ENCODE data around the gene CUEDC2.
"Not testable (repeated sequence)": the region's sequence is repeated elsewhere in the genome, so short reads cannot be mapped to it uniquely, and the experiment has no call there.

Gene CUEDC2

DNA sequence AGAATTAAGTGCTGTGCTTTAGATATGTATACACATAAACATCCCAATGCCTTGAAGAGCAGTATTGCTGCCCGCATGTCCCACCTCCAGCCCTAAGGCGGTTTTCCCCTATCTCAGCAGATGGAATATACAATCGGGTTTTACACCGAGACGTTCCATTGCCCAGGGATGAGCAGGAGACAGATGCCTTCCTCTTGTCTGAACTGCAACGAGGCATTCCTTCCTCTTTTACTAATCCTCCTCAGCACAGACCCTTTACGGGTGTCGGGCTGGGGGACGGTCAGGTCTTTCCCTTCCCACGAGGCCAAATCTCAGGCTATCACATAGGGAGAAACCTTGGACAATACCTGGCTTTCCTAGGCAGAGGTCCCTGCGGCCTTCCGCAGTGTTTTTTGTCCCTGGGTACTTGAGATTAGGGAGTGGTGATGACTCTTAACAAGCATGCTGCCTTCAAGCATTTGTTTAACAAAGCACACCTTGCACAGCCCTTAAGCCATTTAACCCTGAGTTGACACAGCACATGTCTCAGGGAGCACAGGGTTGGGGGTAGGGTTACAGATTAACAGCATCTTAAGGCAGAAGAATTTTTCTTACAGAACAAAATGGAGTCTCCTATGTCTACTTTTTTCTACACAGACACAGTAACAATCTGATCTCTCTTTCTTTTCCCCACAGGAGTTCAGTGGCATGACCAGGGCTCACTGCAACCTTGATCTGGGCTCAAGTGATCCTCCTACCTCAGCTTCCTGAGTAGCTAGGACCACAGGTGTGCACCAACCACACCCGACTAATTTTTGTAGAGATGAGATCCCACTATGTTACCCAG lies 22.5 kb upstream of the CUEDC2 start:
- not testable (repeated sequence) for DNase-seq (ENCODE audit: low read depth, low spot score)

- DNase-seq (ENCODE audit: low read depth, low spot score), result no peak
These were observed 21.1 kb upstream of the CUEDC2 start for GRCh38 chr10:102453502-102453901.

- DNase-seq (ENCODE audit: low read depth, low spot score), result no peak
These were observed 20.4 kb upstream of the CUEDC2 start for GRCh38 chr10:102452672-102453340.

- DNase-seq (ENCODE audit: low read depth, low spot score), result no peak
These were observed 19.0 kb upstream of the CUEDC2 start, which contains the start of gene C10orf95 for GRCh38 chr10:102451105-102451969. Gene C10orf95, minus strand, starts transcription at chr10:102451543. Its CDS starts 450 bp downstream, at chr10:102451093.

- peak; percentile 64 for DNase-seq (ENCODE audit: low read depth, low spot score)
These were observed 18.2 kb upstream of the CUEDC2 start for GRCh38 chr10:102450374-102451104.

GRCh38 chr10:102450124-102450373 lies 17.7 kb upstream of the CUEDC2 start:
- DNase-seq (ENCODE audit: low read depth, low spot score), result no peak

DNA sequence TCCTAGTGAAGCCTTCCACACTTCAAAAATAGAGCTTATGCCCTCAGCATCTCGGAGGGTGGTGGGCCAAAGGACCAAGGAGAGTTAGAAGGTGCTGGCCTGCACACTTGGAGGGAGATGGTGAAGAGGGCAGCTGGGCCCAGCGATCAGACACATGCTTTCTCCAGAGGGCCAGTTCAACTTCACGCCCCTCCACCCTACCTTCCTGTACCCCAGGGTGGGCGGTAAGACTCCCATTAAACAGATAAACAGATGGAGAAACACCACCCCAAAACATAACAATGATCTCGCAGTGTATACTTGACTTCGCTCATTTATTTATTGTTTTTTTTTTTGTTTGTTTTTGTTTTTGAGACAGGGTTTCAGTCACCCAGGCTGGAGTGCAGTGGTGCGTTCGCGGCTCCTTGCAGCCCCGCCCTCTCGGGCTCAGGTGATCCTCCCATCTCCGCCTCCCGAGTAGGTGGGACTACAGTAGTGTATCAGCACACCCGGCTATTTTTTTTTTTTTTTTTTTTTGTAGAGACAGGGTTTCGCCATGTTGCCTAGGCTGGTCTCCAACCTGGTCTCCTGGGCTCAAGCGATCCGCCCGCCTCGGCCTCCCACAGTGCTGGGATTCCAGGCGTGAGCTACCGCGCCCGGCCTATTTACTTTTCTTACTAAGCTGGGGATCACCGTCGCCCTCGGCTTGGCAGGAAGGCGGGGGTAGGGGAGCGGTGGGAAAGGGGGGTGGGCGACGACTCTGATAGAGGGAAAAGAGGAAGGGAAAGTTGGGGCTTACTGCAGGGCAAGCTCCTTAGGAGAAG lies 17.1 kb upstream of the CUEDC2 start:
- DNase-seq (ENCODE audit: low read depth, low spot score), result peak; percentile 71

GRCh38 chr10:102444851-102445250 lies 12.5 kb upstream of the CUEDC2 start:
- no peak for DNase-seq (ENCODE audit: low read depth, low spot score)

DNA sequence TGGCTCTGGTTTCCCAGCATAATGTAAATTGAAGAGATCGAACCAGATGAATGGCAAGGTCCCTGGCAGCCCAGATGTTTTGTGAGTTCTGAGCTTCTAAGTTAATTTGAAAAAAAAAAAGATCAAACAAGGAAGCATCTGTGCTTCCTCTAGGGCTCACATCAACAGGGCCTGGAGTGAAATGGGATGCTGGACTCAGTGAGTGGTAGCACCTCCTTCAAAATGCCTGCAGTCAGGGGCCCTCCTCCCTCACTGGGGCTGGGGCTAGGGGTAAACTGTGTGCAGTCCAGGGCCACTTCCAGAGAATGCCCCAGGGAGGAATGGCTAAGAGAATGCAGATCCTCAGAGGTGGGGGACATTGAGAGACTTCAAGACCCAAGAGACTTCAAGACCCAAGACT lies 6.0 kb upstream of the CUEDC2 start:
- no peak for DNase-seq (ENCODE audit: low read depth, low spot score)

- no peak for DNase-seq (ENCODE audit: low read depth, low spot score)
These were observed 5.1 kb upstream of the CUEDC2 start for GRCh38 chr10:102437515-102437914.

GRCh38 chr10:102436312-102436711 lies 3.9 kb upstream of the CUEDC2 start:
- DNase-seq (ENCODE audit: low read depth, low spot score), result no peak

GRCh38 chr10:102435529-102436233 lies 3.3 kb upstream of the CUEDC2 start:
- no peak for DNase-seq (ENCODE audit: low read depth, low spot score)

DNA sequence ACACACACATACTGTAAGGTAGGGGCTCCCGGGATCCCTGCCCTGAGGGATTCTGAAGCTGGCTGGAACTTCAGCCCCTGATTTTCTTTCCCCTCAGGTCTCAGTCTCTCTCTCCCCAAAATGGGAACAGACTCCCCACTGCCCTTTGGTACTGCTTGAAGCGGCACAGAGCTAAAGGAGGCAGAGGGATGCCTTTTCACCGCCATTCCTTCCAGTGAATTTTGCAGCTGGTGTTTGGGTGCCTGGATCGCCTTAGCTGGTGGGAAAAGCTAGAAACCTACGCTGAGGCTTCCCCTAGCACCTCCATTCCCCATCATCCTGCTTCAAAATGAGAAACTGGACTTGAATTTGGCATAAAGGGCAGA lies 2.7 kb upstream of the CUEDC2 start:
- no peak for DNase-seq (ENCODE audit: low read depth, low spot score)

DNA sequence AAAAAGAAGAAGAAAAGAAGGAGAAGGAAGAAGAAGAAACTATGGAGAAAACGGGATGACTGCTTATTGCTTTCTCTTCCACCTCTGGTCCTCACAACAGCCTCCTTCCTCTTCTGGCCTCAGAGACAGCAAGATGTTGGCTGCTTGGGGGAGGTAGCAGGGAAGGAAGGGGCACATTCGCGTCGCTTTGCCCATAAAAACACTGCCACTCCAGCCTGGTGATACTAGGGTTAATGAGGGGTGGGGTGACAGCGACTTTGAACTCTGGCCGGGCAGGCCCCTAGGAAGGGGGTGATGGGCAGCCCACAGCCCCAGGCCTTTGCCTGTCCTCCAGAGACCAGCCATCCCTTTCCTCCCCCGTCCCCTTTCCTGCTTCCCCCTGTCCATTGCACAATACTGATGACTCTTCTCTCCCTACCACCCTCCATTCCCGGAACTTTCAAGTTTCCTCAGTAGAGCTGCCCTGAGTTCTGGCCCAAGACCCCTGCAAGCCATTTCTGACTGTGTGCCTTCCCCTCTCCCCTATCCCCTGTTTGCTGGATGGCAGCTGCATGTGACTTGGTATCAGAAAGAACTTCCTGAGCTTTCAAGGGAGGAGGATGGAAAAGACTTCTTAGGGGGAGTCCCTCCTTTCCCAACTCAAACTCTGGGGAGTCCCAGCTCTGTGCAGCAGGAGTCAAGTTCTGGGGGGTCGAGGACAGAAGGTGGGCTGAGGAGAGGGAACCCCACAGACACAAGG lies 2.2 kb upstream of the CUEDC2 start:
- DNase-seq (ENCODE audit: low read depth, low spot score), result no peak

GRCh38 chr10:102433619-102434046 lies 1.3 kb upstream of the CUEDC2 start:
- DNase-seq (ENCODE audit: low read depth, low spot score), result no peak

GRCh38 chr10:102431452-102432124 lies 786 bp downstream of the CUEDC2 start:
- DNase-seq (ENCODE audit: low read depth, low spot score), result no peak

- no peak for DNase-seq (ENCODE audit: low read depth, low spot score)
These were observed 2.9 kb downstream of the CUEDC2 start for GRCh38 chr10:102429468-102429867.

DNA sequence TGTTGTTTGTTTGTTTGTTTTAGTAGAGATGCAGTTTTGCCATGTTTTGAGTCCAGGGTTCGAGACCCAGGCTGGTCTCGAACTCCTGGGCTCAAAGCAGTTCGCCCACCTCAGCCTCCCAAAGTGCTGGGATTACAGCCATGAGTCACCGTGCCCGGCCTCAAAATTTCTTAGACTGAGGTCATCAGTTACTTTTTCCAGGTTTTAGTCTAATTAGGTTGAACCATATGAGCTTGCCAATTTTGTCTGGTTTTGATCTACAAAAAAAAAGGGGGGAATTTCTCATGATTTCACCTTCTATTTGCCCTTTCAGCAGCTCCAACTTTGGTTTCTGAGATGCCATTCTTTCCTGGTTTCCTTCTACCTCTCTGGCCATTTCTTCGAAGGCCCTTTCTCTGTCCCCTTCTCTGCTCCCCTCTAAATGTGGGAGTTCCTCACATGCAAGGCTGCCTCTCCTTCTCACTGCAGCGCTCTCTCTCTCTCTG lies 5.5 kb downstream of the CUEDC2 start:
- no peak for DNase-seq (ENCODE audit: low read depth, low spot score)

- DNase-seq (ENCODE audit: low read depth, low spot score), result no peak
These were observed 6.9 kb downstream of the CUEDC2 start for GRCh38 chr10:102425444-102425843.

All from activated CD4-positive, CD25-positive, alpha-beta regulatory T cell treated with anti-CD3 and anti-CD28 coated beads, Interleukin-2, amount 50 U/mL, for 16 hours (primary cell).